Embryonic facial prominence (tissue), 1 donor: ENCODE measurements around the gene ANXA2.

Source experiments
- DNase-seq: peaks from one replicate; pipeline ENCODE4 v3.0.0-alpha.2; 2016; ENCODE audit errors: extremely low spot score

Gene ANXA2

GRCh38 chr15:60389261-60390077 is 8.3 kb downstream of the ANXA2 start:
- no peak for DNase-seq

DNA sequence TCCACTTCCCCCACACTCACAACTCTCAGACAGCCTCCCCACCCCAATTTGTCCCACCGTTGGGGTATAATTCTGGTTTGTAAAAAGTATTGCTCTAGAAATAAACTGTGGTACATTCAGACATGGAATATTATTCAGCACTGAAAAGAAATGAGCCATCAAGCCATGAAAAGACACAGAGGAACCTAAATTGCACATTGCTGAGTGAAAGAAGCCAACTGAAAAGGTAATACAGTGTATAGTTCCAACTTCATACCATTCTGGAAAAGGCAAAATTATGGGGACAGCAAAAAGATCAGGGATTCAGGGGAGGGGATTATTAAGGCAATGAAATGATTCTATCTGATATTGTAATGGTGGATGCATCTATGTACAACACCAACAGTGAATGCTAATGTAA is 10.5 kb downstream of the ANXA2 start:
- DNase-seq, result no peak

DNA sequence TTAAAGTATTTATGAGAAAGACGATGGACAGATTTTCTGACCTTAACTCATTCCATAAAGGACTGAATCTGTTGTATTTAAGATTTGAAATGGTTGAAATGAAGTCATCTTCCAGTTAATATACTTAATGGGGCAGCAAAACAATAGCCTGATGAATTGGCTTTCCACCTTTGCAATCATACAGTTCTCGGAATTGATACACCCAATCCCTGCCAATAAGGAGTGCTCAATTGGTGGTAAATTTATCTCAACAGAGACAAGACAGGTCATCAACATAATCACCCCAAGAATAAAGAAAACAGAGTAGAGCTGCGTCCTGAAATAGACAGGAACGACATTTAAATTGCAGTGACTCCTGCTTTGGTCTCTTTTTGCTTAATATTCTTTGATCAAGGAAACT is 11.2 kb downstream of the ANXA2 start:
- no peak for DNase-seq

- no peak for DNase-seq
These were observed 11.9 kb downstream of the ANXA2 start for GRCh38 chr15:60385620-60386552.

- DNase-seq, result no peak
These were observed 13.2 kb downstream of the ANXA2 start for GRCh38 chr15:60384526-60385126.

DNA sequence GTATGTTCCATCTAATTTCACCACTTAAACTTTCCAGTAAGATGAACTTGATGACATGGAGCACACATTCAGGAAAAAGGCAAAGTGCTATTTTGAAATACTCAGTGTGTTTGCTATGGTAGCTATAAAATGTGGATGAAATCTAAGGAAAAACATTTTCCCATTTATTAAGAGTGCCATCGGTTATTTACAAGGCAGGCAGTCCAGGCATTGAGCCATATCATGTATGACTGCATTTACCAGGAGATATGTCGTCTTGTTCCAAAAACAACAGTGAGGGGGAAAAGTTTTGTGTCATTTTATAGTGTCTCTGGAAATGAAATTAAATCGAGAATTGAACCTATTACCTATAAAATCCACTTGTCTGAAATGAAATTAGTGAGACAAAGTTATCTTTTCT is 13.7 kb downstream of the ANXA2 start:
- DNase-seq, result no peak

DNA sequence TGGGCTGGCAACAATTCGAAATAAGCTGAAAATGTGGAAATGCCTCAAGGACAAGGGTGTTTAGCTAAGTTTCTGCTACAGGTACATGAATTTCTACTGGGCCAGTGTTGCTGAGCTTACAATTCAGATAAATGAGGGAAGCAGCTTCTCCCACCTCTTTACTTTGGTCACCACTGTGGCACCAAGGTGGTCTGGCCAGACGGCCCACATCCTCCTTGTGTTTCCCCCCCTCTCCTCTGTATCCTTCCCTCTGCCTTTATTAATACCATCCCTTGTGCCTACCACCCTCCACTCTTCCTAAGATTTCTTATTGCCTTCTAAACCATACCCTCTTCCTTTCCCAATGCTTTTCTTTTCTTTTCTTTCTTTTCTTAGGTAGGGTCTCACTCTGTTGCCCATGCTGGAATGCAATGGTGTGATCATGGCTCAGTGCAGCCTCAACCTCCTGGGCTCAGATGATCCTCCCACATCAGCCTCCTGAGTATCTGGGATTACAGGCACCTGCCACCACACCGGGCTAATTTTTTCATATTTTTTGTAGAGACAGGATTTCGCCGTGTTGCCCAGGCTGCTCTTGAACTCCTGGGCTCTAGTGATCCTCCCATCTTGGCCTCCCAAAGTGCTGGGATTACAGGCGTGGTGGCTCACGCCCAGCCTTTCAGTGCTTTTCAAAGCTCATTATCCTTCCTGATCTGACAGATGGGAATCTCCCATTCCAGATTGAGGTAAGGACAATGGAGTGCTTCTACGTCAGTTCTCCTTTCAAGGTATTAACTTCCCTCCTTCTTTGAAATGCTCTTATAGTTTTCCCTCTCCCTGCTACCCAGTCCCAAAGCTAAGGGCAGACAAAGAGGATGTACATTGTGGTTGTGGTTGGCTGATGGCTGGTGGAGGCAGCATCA is 14.8 kb downstream of the ANXA2 start:
- DNase-seq, result no peak

- no peak for DNase-seq
These were observed 16.5 kb downstream of the ANXA2 start for GRCh38 chr15:60381148-60381788.

GRCh38 chr15:60379525-60380274 is 18.1 kb downstream of the ANXA2 start:
- no peak for DNase-seq

DNA sequence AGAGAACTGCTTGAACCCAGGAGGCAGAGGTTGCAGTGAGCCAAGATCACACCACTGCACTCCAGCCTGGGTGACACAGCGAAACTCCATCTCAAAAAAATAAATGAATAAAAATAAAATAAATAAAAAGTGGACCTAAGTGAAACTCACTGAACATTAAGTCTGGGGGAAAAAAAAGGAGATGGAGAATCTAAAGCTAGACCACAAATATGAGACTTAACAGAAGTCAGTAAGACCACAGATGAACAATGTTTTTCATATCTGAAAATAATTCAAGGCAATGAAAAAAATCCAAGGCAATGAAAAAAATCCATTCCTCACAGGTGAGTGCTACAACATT is 18.6 kb downstream of the ANXA2 start:
- DNase-seq, result no peak

DNA sequence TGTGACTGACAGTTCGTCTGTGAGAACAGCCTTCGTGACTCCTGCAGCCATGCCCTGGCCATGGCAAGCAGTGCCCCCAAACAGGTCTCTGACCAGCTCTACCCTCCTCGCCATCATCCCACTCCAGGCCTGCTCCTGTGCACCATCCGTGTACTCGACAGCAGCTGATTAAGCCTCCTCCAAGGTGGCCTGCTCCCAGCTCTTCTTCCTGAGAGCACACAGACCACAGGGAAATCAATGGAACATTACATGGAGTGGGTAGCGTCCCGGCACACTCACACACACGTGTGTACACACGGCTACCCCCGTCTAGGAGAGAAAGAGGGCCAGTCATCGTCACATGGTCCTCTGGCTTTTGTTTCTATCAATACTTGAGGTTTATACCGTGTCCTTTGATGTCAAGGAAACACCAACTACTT is 21.1 kb downstream of the ANXA2 start:
- DNase-seq, result no peak

- DNase-seq, result no peak
These were observed 22.5 kb downstream of the ANXA2 start for GRCh38 chr15:60375306-60375705.

DNA sequence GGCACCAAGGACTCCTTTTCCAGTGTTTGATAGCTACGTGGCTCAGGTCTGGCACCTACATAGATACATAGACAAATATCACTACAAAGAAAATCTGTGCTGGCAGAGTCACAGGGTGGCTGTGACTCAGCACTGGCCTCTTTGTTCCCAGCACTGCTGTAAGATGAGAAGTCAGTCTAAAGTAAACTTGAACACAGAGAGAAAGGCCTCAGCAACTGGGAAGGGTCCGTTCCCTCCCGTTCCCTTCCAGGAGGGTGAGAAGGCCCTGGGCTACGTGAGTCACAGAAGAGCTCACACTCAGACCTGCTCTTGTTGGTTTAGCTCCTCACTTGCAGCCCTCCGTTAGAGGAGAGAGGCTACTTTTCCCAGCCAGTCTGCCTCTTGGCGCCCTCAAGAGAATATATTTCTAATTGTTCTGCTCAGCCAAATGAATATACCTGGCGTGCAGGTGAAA is 23.1 kb downstream of the ANXA2 start:
- DNase-seq, result no peak

GRCh38 chr15:60374209-60374608 is 23.6 kb downstream of the ANXA2 start:
- no peak for DNase-seq

GRCh38 chr15:60373745-60374144 is 24.0 kb downstream of the ANXA2 start:
- no peak for DNase-seq

DNA sequence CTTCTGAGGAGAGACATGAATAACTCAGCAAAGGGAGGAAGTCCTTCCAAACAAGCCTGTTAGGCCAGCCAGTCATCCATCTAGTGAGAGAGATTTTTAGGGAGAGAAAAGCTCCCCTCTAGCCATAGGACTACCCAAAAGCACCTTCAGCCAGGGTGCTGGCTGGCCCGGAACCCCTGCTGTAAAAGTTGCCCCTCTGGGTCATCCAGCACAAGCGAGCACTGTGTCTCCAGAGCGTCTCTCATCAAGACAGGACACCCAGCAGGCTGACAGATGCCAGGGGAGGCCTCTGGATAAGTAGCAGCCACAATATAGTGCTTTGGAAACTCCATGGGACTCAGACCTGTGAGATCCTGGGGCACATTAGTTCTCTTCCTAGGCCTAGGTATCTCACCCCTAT is 24.5 kb downstream of the ANXA2 start:
- no peak for DNase-seq

DNA sequence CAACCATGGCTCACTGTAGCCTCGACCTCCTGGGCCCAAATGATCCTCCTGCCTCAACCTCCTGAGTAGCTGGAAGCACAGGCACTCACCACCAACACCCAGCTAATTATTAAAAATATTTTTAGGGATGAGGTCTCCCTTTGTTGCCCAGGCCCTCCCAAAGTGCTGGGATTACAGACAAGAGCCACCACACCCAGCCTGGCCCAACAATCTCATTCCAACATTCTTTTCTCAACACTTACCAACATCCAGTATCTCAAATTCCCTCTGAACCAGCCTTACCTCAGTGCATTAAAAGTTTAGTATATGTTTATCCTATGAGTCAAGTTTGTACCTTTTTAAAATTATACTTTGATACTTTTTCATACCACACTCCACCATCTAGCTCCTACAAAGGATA is 25.0 kb downstream of the ANXA2 start:
- no peak for DNase-seq

- no peak for DNase-seq
These were observed 25.6 kb downstream of the ANXA2 start for GRCh38 chr15:60372227-60372626.

DNA sequence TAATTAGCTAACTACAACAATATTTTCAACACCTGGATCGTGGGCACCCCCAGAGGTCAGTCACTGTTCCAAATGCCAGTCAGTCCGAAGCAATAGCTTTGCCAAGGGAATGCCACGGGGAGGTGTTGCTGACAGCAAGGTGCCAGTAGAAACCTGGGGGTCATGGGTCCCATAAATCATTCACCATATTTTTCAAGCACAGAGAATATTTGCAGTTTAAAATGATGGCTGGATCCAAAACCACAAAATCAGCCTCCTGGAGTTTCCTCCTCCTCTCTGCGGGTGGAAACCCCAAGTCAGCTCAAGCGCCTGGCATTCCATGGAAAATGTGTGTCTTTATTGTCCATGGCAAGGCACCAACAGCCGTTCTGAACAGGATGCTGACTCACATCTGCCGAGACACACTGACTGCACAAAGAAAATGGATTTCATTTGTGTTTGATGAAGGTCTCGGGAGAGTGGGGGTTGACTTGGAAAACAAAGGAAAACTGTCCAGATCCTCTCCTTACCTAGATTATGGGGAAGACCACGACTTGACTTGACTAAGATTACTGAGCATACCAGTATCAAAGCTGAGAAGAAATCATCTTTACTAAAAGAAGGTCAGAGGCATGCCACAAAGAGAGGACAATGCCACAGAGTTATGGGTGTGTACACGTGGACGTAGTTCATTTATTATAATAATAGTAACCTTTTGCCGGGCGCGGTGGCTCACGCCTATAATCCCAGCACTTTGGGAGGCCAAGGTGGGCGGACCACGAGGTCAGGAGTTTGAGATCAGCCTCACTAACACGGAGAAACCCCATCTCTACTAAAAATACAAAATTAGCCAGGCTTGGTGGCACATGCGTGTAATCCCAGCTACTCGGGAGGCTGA is 26.4 kb downstream of the ANXA2 start:
- DNase-seq, result peak; percentile 87
